HepG2 (cell line): ENCODE data around the gene TOPORS. TPM values are rescaled to one million over a fixed set of nuclear protein-coding genes. Genes with fewer than 3 reads are reported as not detected.

ENCODE experiments used
- ATAC-seq: fragments of 200-7000 bp; cut with Tn5 transposase; 3 replicates; pipeline ENCODE4 v1.9.1; 2020; ENCODE audit warnings: mild to moderate bottlenecking, moderate library complexity
- BruUV-seq: library from RNA; stranded (reverse); fragments of 400-500 nt; replicated peaks from 2 replicates; lab custom pipeline; 2021; lab: Mats Ljungman, UMichigan
- CTCF ChIA-PET: fragments of 300-600 bp; formaldehyde crosslinking; extraction: SDS; loops from one replicate; lab custom pipeline; 2021; ENCODE audit warnings: low total read pairs, inconsistent platforms, low intra/inter-chr PET ratio; lab: Yijun Ruan, JAX
- POLR2A ChIA-PET: fragments of 350-600 bp; sonication (Branson Sonifier 250); formaldehyde crosslinking; loops from one replicate; lab custom pipeline; 2020; ENCODE audit warnings: antibody characterized with exemption, inconsistent platforms; lab: Yijun Ruan, JAX
- DNase-seq: peaks from one replicate; pipeline ENCODE4 v3.0.0-alpha.2; 2015; ENCODE audit warnings: low spot score
- FAIRE-seq: peaks from 3 replicates; lab custom pipeline; 2011; peaks lifted over from hg19 to GRCh38; lab: Jason Lieb, UNC
- H2AFZ ChIP-seq: one replicate; pipeline ENCODE4 v1.6.1; 2011; ENCODE audit warnings: low read length, inconsistent platforms
- H3K27ac ChIP-seq: fragments of 300-600 bp; 3 replicates; pipeline ENCODE4 v1.8.0; 2011; ENCODE audit warnings: mixed run types, mild to moderate bottlenecking, mixed read lengths, low read length, inconsistent platforms; ENCODE audit not compliant: insufficient read depth; ENCODE audit errors: extremely low read length
- H3K27me3 ChIP-seq, 2 experiments: fragments of 200-600 bp in 1 of 2; 2 replicates in 1 of 2; 3 replicates in 1 of 2; pipeline versions ENCODE4 v1.6.0 to v1.8.0; 2011; ENCODE audit warnings: low read length in 2 of 2, mild to moderate bottlenecking in 2 of 2, moderate library complexity in 2 of 2, inconsistent platforms in 1 of 2; ENCODE audit not compliant: insufficient read depth in 2 of 2, control insufficient read depth in 1 of 2
- H3K36me3 ChIP-seq, 2 experiments: fragments of 200-600 bp in 1 of 2; replicated peaks in 1 of 2; 2 replicates in 1 of 2; 3 replicates in 1 of 2; pipeline versions ENCODE4 v1.5.1 to v1.8.0; 2011; ENCODE audit warnings: low read length in 2 of 2, inconsistent platforms in 1 of 2; ENCODE audit not compliant: insufficient read depth in 2 of 2, control insufficient read depth in 1 of 2
- H3K4me1 ChIP-seq: 2 replicates; pipeline ENCODE4 v1.5.1; 2012; ENCODE audit warnings: low read length, inconsistent platforms; ENCODE audit not compliant: insufficient read depth
- H3K4me2 ChIP-seq: 2 replicates; pipeline ENCODE4 v1.6.0; 2011; ENCODE audit warnings: low read depth, low read length, inconsistent platforms
- H3K4me3 ChIP-seq, 3 experiments: fragments of 200-600 bp in 1 of 3; sonication (generic), shearing (Covaris generic) in 1 of 3; replicated peaks in 1 of 3; 2 replicates each; pipeline ENCODE4 v1.5.1; 2011 to 2016; ENCODE audit warnings: low read length in 3 of 3, inconsistent platforms in 2 of 3, low read depth in 2 of 3, mild to moderate bottlenecking in 2 of 3, control low read depth in 1 of 3, mixed read lengths in 1 of 3; ENCODE audit not compliant: insufficient read depth in 1 of 3
- H3K79me2 ChIP-seq: one replicate; pipeline ENCODE4 v1.6.1; 2011; ENCODE audit warnings: low read length, inconsistent platforms; ENCODE audit not compliant: insufficient read depth
- H3K9ac ChIP-seq: 2 replicates; pipeline ENCODE4 v1.6.0; 2011; ENCODE audit warnings: mild to moderate bottlenecking, low read depth, low read length, inconsistent platforms; ENCODE audit not compliant: insufficient read depth
- H3K9me3 ChIP-seq: 2 replicates; pipeline ENCODE4 v1.5.1; 2012; ENCODE audit warnings: mild to moderate bottlenecking, low read length
- H4K20me1 ChIP-seq: 2 replicates; pipeline ENCODE4 v1.6.0; 2011; ENCODE audit warnings: inconsistent platforms, mild to moderate bottlenecking, low read length, moderate library complexity; ENCODE audit not compliant: insufficient read depth
- CBX1 ChIP-seq: IDR thresholded peaks from one replicate; pipeline ENCODE4 v1.6.1; 2016; ENCODE audit warnings: antibody characterized with exemption, low read depth
- CENPBD1 ChIP-seq: sonication (generic); formaldehyde crosslinking; IDR thresholded peaks from 2 replicates; pipeline ENCODE4 v1.8.0; 2022; ENCODE audit warnings: missing genetic modification reagents, low read depth, mild to moderate bottlenecking, borderline replicate concordance
- PTBP1 ChIP-seq: fragments of 200-400 bp; formaldehyde crosslinking; IDR thresholded peaks from 2 replicates; pipeline ENCODE4 v1.6.1; 2018; ENCODE audit warnings: low read length, low read depth; ENCODE audit not compliant: poor library complexity, severe bottlenecking
- RARA ChIP-seq: IDR thresholded peaks from 2 replicates; pipeline ENCODE4 v1.6.1; 2016; ENCODE audit warnings: missing genetic modification reagents, missing compliant biosample characterization
- SNAPC4 ChIP-seq: sonication (generic); formaldehyde crosslinking; IDR thresholded peaks from 2 replicates; pipeline ENCODE4 v1.4.0; 2020; ENCODE audit warnings: mild to moderate bottlenecking, missing genetic modification reagents
- TBL1XR1 ChIP-seq: fragments of 150-350 bp; IDR thresholded peaks from 2 replicates; pipeline ENCODE4 v1.6.1; 2014; ENCODE audit warnings: borderline replicate concordance, low read length; ENCODE audit not compliant: partially characterized antibody
- ZC3H13 ChIP-seq: sonication (generic); formaldehyde crosslinking; IDR thresholded peaks from 2 replicates; pipeline ENCODE4 v1.8.1; 2023; ENCODE audit warnings: mild to moderate bottlenecking, missing genetic modification reagents, moderate library complexity
- ZNF235 ChIP-seq: sonication (generic); formaldehyde crosslinking; IDR thresholded peaks from 2 replicates; pipeline ENCODE4 v1.8.1; 2023; ENCODE audit warnings: mild to moderate bottlenecking, missing genetic modification reagents, borderline replicate concordance
- ZNF335 ChIP-seq: sonication (generic); formaldehyde crosslinking; IDR thresholded peaks from 2 replicates; pipeline ENCODE4 v1.4.0; 2020; ENCODE audit warnings: missing genetic modification reagents
- ZNF576 ChIP-seq: sonication (generic); formaldehyde crosslinking; IDR thresholded peaks from 2 replicates; pipeline ENCODE4 v1.4.0; 2020; ENCODE audit warnings: mild to moderate bottlenecking, missing genetic modification reagents
- WGBS: methylation state at CpG from one replicate; pipeline ENCODE4 v1.1.6; 2017; ENCODE audit warnings: low lambda C conversion rate; 5-methylcytosine and 5-hydroxymethylcytosine counted together
- in situ Hi-C: cut with HindIII; loops from 2 replicates; pipeline ENCODE4 v1.10.0; 2017; ENCODE audit warnings: low pct_unique_long_range_greater_than_20kb; ENCODE audit not compliant: extremely low pct_ligation_motif_present
- intact Hi-C: fragments of 100-400 bp; cut with micrococcal nuclease; formaldehyde crosslinking; loops from one replicate; pipeline ENCODE4 v1.10.0; 2022; ENCODE audit not compliant: unreplicated experiment
- polyA plus RNA-seq, 8 experiments: library from polyadenylated mRNA; depleted of rRNA in 3 of 8; stranded (reverse) in 7 of 8; unstranded in 1 of 8; fragments of >200 nt; fragmentation: Illumina TruSeq in 4 of 8; extraction: Trizol in 4 of 8; gene quantifications; 2 replicates each; pipeline versions ENCODE4 v1.2.1 to v1.2.3, GENCODE V29; 2011 to 2016; ENCODE audit warnings: low read depth in 4 of 8, missing spikeins in 1 of 8, mixed read lengths in 1 of 8; ENCODE audit not compliant: insufficient read depth in 1 of 8
- total RNA-seq, 5 experiments: library from RNA; depleted of rRNA; stranded (reverse); fragments of >200 nt; fragmentation: Illumina TruSeq; extraction: Trizol; gene quantifications; 2 replicates each; pipeline ENCODE4 v1.2.3, GENCODE V29; 2016; ENCODE audit warnings: low read depth in 1 of 5
- TF ChIP-seq, protein P1 (sequence below), 2 experiments: sonication (generic) in 1 of 2; formaldehyde crosslinking in 1 of 2; IDR thresholded peaks; 2 replicates each; pipeline versions ENCODE4 v1.5.1 to v1.6.1; 2011 to 2020; ENCODE audit warnings: borderline replicate concordance in 1 of 2, low read depth in 1 of 2, low read length in 1 of 2, mild to moderate bottlenecking in 1 of 2, missing genetic modification reagents in 1 of 2, moderate library complexity in 1 of 2
- TF ChIP-seq, protein P2 (sequence below): IDR thresholded peaks from 2 replicates; pipeline ENCODE4 v1.6.1; 2016; ENCODE audit warnings: missing genetic modification reagents, missing compliant biosample characterization
- TF ChIP-seq, protein P3 (sequence below): sonication (generic); formaldehyde crosslinking; conservative IDR thresholded peaks from 2 replicates; pipeline ENCODE4 v1.4.0; 2020; ENCODE audit warnings: missing genetic modification reagents

Gene TOPORS
- total and polyA plus RNA-seq, 2 of the 13 experiments (the other 11 are each of a cell fraction or from before 2014, with no cell fraction given) = 6.8 to 19.6 TPM

- in situ Hi-C loops (loop anchor here (5.0 kb wide), 1 partner anchor 144 kb away; the partner anchor contains the start of gene ACO1), intact Hi-C loops (loop anchor here (1.0 kb wide), 5 partner anchors 39 to 147 kb away; no protein-coding TSS in a partner anchor)
- BruUV-seq = no TSS peak
- POLR2A ChIA-PET = interaction anchor here (1.0 to 2.8 kb wide), 12 partner anchors 16 to 498 kb away, joined by 4 to 43 read pairs (median 11); partner anchors contain the start of genes ACO1, DNAJA1, NDUFB6 and SMIM27
- no peaks in the 10 kb centered on the region for H3K36me3 ChIP-seq
- CTCF ChIA-PET = interaction anchor here (3.4 kb wide), 1 partner anchor 148 kb away, joined by 33 read pairs; no protein-coding TSS in a partner anchor
- H3K9me3 ChIP-seq = no peaks in the 10 kb centered on the region
- peaks cover 6% of the 10 kb centered on the region for H3K79me2 ChIP-seq
- no peak overlapping the region for H2AFZ ChIP-seq
- DNase-seq = no peak
- WGBS = 4% methylated on average over 2 of the region's 2 CpGs
- peak overlapping the region; percentile 59 for H3K4me2 ChIP-seq
- peaks cover 39% of the 10 kb centered on the region for H3K4me1 ChIP-seq
- peak overlapping the region; percentile 75 for H3K27ac ChIP-seq
- peak overlapping the region; percentile 80 to 86 (median 82) for H3K4me3 ChIP-seq
- H3K9ac ChIP-seq = peak overlapping the region; percentile 76
- H4K20me1 ChIP-seq = no peaks in the 10 kb centered on the region
- FAIRE-seq = no peak
- no peak for ATAC-seq
- no peaks in the 10 kb centered on the region; a peak in 1 of 5 replicates for H3K27me3 ChIP-seq
- TF ChIP-seq, protein P1, sequence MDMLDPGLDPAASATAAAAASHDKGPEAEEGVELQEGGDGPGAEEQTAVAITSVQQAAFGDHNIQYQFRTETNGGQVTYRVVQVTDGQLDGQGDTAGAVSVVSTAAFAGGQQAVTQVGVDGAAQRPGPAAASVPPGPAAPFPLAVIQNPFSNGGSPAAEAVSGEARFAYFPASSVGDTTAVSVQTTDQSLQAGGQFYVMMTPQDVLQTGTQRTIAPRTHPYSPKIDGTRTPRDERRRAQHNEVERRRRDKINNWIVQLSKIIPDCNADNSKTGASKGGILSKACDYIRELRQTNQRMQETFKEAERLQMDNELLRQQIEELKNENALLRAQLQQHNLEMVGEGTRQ (IDR thresholded peaks at IDR 0.05; ENCODE audit: low read depth, low read length) = no peak
- TF ChIP-seq, protein P1 (CRISPR knock-in tag; IDR thresholded peaks at IDR 0.05; ENCODE audit: borderline replicate concordance) = no peak
- TF ChIP-seq, protein P2, sequence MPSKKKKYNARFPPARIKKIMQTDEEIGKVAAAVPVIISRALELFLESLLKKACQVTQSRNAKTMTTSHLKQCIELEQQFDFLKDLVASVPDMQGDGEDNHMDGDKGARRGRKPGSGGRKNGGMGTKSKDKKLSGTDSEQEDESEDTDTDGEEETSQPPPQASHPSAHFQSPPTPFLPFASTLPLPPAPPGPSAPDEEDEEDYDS (CRISPR knock-in tag) = no peak
- TF ChIP-seq, protein P3, sequence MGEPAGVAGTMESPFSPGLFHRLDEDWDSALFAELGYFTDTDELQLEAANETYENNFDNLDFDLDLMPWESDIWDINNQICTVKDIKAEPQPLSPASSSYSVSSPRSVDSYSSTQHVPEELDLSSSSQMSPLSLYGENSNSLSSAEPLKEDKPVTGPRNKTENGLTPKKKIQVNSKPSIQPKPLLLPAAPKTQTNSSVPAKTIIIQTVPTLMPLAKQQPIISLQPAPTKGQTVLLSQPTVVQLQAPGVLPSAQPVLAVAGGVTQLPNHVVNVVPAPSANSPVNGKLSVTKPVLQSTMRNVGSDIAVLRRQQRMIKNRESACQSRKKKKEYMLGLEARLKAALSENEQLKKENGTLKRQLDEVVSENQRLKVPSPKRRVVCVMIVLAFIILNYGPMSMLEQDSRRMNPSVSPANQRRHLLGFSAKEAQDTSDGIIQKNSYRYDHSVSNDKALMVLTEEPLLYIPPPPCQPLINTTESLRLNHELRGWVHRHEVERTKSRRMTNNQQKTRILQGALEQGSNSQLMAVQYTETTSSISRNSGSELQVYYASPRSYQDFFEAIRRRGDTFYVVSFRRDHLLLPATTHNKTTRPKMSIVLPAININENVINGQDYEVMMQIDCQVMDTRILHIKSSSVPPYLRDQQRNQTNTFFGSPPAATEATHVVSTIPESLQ (CRISPR knock-in tag) = no peak
- TF ChIP-seq CBX1 = no peak
- TF ChIP-seq CENPBD1 (CRISPR knock-in tag) = no peak
- TF ChIP-seq ZNF235 = no peak
- TF ChIP-seq SNAPC4 = no peak
- TF ChIP-seq ZNF335 (CRISPR knock-in tag) = no peak
- TF ChIP-seq RARA (CRISPR knock-in tag) = no peak
- TF ChIP-seq PTBP1 = no peak
- no peak for TF ChIP-seq ZC3H13
- no peak for TF ChIP-seq TBL1XR1
- no peak for TF ChIP-seq ZNF576 (CRISPR knock-in tag)
Observed at GRCh38 chr9:32526707-32527048, 25.7 kb downstream of the TOPORS start.
